ENCODE results near the gene DLGAP1.
"Not testable (repeated sequence)": the region's sequence is repeated elsewhere in the genome, so short reads cannot be mapped to it uniquely, and the experiment has no call there.

Gene DLGAP1

DNA sequence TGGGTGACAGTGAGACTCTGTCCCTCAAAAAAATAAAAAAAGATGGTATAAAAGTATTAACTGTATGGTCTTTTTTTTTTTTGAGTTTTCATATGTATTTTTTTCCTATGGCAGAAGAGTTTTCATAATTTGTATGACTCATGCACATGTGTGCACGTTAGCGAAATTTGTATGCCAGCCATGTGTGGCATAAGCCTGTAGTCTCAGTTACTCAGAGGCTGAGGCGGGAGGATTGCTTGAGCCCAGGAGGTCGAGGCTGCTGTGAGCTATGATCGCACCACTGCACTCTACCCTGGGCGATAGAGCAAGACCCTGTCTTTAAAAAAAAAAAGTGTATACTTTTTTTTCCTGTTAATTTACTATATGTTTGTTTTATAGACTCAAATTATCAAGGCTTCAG is 844.3 kb downstream of the DLGAP1 start:
- DNase-seq, result no peak

DNA sequence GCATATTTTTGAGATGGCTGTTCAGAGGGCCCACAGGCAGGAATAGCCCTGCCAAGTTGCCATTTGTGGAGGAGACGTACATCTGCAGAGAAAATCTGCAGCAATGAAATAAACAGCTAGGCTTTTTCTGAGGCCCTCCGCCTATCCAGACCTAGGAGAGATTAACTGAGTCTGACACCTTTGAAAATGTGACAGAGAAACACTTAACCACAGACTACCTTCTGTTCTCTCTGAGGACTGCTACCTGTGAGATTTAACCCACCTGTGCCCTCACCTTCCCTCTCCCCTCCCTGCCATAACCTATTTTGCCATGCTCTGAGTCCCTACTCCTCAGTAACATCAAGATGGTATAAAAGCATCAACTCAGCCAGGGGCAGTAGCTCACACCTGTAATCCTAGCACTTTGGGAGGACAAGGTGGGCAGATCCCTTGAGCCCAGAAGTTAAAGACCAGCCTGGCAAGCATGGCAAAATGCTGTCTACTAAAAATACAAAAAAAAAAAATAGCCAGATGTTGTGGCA is 844.9 kb downstream of the DLGAP1 start:
- no peak for DNase-seq

DNA sequence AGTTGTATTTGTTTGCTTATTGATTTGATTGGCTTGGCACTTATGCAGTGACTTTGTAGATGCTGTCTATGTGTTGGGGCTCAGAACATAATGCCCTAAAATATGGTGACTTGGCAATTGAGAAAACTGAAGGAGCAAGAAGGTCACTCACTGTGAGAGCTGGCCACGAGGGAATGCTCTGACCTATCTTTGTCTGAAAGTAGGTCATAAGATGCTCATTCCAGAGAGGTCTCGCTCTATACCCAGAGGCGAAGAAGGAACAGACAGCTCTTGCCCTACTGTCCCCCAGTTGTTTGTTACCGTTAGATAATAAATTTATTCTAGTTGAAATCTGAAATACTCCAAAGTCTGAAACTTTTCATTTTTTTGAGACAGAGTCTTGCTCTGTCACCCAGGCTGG is 846.6 kb downstream of the DLGAP1 start:
- DNase-seq, result no peak

DNA sequence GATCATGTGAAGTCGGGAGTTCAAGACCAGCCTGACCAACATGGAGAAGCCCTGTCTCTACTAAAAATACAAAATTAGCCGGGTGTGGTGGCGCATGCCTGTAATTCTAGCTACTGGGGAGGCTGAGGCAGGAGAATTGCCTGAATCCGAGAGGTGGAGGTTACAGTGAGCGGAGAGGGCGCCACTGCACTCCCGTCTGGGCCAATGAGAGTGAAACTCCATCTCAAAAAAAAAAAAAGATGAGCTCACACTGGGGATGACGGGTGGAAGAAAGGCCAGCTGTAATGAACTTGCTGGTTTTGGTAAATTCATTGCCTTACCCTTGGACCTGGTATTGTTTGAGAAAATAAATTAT is 847.0 kb downstream of the DLGAP1 start:
- DNase-seq, result not testable (repeated sequence)

DNA sequence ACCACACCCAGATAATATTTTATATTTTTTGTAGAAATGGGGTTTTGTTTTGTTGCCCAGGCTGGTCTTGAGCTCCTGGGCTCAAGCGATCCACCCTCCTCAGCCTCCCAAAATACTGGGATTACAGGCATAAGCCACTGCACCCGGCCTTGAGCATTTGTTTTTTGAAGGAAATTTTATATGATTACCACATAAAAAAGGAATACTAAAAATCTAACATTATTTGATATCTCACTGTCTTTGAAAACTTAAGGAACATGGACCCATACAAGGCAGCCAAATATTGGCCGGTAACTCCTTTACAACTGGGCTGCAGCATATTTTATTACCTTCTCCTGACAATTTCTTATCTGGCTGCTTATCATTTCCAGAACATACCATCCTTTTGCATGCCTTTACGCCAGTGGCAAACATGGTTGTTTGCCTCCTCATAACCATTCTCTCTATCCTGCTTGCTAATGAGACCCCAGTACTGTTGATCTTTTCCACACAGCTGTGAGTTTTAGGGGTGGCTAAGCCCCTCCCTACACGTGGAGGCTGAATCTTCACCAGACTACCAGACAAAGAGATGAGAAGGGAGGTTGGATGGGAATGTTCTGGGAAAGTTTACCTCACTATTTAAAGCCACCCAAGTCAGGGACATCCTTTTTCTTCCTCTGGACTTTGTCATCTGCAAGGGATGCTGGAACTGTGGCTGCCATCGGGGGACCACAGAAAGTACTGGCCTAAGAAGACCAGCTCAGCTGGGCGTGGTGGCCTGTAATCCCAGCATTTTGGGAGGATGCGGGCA is 847.6 kb downstream of the DLGAP1 start:
- no peak for DNase-seq

DNA sequence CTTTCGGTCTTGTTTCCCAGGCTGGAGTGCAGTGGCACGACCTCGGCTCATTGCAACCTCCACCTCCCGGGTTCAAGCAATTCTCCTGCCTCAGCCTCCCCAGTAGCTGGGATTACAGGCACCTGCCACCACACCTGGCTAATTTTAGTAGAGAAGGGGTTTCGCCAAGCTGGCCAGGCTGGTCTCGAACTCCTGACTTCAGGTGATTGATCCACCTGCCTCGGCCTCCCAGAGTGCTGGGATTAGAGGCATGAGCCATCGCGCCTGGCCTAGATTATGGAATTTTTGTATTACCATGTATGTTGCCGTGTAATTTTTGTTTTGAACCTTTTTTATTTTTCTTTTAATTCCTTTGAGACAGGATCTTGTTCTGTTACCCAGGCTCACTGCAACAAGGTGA is 848.2 kb downstream of the DLGAP1 start:
- not testable (repeated sequence) for DNase-seq

DNA sequence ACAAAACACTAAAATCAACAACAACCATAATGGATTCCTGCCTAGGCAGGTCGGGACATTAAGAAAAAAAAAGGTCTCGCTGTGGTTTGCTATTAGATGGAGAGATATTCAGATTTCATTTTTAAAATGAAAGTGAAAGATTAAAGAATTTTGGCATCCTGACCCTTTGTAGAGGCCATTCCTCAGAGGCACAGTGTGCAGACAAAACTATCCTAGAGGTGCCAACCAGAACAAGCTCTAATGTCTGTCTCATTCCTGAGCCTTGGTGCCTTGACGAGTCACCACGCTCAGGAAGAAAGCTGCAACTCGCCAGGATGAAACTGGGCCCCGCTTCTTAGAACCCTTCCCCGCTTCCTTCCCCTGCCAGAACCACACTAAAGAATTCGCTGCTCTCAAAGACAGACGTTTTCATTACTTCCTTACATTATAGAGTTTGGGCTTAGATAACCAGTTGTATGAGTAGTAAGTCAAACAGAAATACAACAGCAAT is 849.1 kb downstream of the DLGAP1 start:
- DNase-seq, result peak; percentile 54

DNA sequence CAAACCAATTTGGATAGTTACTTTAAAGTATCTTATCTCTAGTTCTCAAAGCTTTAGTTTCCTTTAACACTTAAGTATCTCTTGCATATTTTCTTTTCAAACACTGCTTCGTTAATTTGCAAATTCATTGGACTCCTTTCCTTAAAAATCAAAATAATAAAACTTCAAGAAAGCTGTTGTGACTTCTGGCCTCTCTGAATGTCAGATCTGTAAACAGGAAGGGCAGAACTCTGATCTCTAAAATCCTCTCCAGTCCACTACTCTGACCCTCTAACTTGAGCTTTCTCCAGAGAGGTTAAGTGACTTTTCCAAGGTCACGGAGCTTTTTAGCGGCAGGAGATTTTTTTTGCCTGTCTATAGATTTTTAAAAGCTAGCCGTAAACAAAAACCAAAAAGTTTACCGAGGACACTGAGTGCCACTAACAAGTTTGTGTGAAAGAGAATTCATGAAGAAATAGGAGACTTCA is 849.6 kb downstream of the DLGAP1 start:
- DNase-seq, result no peak

DNA sequence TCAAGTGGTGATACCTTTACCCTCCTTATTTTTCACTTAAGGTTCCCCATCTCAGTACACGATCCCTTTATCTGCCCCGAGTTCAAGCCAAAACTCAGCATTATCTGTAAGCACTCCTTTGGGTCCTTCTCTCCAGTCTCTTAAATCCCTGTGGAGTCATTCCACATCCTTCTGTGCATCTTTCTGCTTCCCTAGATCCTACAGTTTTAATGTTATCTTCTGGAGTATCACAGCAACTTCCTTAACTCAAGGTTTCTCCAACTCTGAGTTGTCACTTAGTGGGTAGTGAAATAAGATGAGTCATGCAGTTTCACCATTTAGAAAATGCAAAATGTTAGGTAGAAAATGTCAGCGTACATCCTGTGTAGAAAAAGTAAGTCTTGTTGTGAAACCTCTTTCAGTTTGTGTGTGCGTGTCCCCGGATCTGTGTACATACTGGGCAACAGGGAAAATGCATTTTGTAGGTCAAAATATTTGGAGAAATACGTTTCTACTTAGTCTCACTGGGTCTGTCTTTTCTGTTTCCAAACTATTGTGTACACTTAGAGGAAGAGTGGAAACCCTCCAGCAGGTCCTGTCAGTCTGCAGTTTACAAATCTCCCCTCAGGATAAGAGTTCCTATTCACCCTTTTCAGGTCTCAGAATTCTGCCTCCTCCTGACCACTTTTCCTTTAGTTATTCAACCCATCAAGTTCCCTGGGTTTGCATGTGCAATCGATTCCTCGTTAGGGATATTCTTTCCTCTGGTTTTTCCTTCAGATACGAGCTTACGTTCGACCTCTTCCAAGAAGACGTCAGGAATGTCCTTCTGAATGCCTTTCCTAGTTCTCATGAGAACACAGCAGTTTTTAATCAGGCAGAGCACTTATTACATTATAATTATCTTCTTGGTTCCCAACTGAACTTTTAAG is 850.4 kb downstream of the DLGAP1 start:
- peak; percentile 65 for DNase-seq

DNA sequence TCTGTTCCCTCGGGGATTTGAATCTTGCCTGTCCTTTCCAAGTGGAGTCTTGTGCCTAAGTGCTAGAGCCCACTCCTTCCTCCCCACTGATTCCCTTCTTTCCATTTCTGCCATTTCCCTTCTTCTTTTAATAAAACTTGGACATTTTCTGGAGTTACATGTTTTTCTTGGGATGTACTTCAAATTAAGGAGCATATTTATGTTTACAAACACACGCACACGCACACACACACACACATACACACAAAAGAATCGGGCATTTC is 850.9 kb downstream of the DLGAP1 start:
- no peak for DNase-seq

DNA sequence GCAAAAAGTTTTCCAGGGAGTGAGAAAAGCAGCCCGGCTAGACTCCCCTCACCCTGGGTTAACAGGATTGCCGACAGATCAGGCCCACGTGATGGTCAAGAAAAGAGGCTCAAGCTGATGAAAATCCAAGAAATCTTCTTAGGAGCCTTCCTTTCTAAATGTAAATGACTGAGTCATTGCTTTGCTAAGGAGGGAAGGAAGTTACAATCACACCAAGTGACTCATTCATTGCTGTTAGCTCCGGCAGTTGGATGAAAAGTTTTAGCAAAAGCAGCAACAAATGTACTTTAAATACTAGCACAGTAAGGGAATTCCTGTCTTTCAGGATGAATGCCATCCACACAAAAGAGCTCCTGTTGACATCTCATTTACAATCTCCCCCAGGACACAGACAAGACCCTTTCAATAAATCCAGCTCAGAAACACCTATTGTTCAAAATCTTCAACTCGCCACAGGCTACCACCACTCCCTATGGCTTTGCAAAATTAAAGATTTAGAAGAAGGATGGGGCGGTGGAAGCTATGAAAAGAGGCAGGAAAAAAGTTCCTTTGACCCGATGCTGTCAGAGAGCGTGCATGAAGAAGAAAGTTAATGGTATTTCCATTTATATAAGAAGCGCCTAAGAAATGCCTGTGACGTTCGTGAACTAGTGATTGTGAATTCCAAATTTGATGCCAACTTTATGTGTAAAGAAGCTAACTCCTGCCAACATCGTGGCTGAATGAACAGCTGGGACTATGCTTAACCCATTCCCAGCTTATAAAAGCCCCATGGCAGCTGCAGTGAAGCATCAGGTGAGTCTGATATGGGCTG is 851.5 kb downstream of the DLGAP1 start:
- peak; percentile 37 for DNase-seq

DNA sequence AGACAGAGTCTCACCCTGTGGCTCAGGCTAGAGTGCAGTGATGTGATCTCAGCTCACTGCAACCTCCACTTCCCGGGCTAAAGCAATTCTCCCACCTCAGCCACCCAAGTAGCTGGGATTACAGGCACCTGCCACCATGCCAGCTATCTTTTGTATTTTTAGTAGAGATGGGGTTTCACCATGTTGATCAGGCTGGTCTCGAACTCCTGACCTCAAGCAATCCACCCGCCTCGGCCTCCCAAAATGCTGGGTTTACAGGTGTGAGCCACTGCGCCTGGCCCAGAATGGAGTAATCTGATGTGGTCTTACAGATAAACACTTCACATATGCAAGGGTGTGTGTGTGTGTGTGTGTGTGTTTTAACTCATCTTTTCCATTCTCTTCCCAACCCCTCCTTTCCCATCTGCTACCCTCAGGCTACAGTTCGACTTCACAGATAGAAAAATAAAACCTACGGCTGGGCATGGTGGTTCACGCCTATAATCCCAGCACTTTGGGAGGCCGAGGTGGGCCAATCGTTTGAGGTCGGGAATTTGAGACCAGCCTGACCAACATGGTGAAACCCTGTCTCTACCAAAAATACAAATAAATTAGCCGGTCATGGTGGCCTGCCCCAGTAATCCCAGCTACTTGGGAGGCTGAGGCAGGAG is 853.9 kb downstream of the DLGAP1 start:
- not testable (repeated sequence) for DNase-seq

DNA sequence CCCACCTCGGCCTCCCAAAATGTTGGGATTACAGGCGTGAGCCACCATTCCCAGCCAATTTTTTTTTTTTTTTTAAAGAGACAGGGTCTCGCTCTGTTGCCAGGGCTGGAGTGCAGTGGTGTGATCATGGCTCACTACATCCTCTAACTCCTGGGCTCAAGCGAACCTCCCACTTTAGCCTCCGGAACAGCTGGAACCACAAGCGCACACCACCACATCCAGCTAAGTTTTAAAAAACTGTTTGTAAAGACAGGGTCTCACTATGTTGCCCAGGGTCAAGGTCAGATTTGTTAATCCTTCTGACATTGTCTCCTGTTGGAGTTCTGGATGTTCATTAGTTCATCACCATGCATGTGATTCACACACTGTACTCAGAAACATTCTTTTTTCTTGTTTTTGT is 855.2 kb downstream of the DLGAP1 start:
- DNase-seq, result no peak

DNA sequence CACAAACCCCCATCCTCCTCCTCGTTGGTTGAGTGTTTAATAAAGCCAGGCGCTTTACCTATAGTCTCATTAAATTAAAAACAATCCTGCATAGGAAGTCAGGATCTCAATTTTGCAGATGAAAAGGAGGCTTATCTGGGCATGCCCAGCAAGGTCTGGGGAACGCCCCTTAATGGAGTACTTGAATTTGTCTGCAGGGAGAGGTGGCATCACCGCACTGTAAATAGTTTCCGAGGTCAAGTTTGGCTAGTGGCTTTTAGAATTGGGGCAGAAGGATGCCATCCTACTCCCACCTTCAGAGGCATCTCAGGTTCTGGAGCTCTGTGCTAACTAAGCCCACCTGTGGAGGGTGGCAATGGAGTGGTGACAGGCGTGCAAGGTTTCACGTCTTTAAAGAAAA is 855.9 kb downstream of the DLGAP1 start:
- DNase-seq, result no peak

DNA sequence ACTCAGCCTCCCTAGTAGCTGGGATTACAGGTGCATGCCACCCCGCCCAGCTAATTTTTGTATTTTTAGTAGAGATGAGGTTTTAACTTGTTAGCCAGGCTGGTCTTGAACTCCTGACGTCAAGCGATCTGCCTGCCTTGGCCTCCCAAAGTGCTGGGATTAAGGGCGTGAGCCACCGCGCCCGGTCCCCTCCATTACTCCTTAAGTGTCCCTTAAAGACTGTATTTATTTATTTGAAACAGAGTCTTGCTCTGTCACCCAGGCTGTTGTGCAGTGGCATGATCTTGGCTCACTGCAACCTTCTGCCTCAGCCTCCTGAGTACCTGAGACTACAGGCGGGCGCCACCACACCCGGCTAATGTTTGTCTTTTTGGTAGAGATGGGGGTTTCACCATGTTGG is 856.5 kb downstream of the DLGAP1 start:
- no peak for DNase-seq

DNA sequence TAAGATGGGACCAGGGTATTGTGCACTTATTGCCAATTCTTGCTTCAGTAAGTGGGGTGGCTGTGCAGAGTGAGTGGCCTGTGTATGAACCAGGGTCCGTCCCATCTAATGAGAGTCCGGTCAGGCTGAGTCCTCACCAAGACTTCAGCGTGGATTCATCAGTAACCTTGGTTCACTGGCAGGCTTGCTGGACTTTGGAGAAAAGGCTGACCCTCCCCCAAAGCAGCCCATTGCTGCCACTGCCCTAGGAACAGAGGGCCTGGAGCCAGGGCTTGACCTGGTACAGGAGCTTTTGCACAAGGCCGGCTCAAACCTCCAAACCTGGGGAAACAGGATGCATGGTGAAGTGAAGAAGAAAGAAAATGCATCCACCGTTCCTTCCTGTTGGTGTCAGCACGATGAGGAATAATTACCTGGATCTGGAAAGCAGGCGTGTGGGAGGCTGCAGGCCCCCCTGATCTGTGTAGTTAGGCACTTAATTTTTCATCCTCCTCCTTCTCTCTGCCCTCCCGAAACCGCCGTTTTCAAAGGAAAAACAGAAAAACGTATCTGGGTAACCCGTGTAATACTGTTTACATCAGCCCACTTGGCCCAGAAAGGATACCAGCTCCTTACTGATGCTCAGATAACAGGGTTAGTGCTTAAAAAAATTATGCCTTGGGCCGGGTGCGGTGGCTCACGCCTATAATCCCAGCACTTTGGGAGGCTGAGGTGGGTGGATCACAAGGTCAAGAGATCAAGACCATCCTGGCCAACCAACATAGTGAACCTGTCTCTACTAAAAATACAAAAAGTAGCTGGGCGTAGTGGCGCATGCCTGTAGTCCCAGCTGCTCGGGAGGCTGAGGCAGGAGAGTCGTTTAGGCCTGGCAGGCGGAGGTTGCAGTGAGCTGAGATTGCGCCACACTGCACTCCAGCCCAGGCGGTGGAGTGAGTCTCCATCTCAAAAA is 857.4 kb downstream of the DLGAP1 start:
- no peak for DNase-seq

DNA sequence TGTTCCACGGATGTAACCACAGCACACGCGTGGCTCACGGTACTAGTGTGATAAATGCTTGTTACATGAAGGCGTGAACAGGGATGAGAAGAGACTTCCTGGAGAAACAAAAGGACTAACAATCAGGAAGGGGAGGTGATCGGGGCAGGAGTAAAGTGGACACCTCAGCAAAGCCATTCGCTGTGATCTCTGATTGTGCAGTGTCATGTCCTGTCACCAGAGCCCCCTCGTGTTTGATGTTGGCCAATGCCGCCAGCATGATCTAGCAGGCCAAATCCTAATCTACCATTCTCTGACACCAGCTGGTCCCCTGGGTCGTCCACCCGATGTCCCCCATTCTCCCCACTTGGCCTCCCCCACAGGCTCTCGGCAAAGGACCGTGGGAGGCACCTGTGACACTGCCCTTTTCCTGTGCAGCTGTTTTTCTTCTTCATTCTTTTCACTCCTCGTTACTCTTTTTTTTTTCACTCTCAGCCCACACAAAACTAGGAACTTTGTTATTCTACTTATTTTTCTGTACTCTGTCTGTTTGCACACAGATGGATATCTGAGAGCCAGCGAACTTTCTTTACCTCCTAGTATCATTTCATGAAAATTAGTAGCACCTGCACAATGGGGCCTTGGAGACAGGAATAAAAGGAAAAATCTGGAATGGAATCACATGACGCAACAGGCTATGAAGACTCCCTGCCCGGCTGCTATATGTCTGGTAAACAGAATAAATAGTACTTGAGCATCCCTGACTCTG is 858.3 kb downstream of the DLGAP1 start:
- DNase-seq, result peak; percentile 68

DNA sequence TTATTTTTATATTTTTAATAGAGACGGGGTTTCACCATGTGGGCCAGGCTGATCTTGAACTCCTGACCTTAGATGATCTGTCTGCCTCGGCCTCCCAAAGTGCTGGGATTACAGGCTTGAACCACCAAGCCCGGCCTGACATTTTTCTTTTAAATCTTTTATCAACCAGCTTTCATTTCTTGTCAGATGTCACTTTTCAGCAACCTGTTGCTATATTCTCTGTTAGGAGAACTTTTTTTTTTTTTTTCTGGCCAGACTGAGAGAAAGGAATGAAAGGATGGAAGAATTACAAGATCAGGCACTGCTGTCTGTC is 858.8 kb downstream of the DLGAP1 start:
- no peak for DNase-seq

DNA sequence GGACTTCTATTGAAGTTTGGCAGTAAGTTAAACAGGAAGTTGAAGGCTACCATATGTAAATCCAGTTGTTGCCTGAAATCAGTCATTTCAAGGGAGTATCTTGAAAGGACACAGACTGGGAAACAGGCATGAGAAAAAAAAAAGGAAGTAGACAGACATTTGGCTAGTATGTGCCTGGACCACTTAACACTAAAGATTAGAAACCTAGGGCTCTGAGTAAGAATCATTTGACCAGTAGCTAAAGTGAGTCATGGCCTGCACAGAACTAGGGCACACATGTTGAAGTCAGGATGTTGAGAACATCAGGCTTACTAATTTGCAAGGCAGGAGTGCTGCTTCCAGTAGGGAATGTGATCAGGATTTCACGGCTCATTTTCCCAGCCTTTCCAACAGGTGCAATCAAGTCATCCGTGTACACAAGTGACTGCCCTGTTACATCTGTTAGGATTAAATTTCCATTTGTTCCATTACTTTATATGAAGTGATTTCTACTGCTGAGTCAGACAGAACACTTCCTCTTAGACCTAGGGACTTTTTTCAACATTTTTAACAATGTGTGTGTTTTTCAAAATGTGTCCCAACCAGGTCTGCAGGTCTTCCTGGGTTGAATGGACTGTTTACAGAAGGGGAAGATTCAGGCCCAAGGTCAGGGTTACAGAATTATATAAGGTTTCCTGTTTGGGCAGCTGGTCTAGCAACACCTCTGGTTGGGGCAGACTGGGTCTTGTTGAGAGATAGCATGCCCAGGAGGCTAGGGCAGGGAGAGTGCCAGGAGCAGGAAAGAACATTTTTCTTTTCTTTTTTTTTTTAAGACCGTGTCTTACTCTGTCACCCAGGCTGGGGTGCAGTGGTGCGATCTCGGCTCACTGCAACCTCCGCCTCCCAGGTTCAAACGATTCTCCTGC is 859.5 kb downstream of the DLGAP1 start:
- DNase-seq, result peak; percentile 56

All from CD4-positive, alpha-beta T cell treated with Interleukin-21 for 1 hour (primary cell).